HTR-8/SVneo (cell line): ENCODE measurements around the gene ELN.
"Not testable (repeated sequence)": the region's sequence is repeated elsewhere in the genome, so short reads cannot be mapped to it uniquely, and the experiment has no call there.

ENCODE experiments used
- DNase-seq: peaks from one replicate; pipeline ENCODE4 v3.0.0; 2011; ENCODE audit warnings: low spot score, mixed read lengths; ENCODE audit not compliant: insufficient read length
- FAIRE-seq: peaks from 2 replicates; lab custom pipeline; 2011; peaks lifted over from hg19 to GRCh38; lab: Jason Lieb, UNC

The ELN gene

GRCh38 chr7:74027683-74028320 is at the start of gene ELN:
TSS of gene ELN (plus strand) at chr7:74028173. CDS start at chr7:74028188, 15 bp downstream.
- DNase-seq = no peak
- FAIRE-seq = no peak

GRCh38 chr7:73978661-73979563 is 49.1 kb upstream of the ELN start:
- no peak for FAIRE-seq

GRCh38 chr7:73979656-73980055 is 48.3 kb upstream of the ELN start:
- DNase-seq, FAIRE-seq: not testable (repeated sequence)

More at GRCh38 chr7:73978661-73979563, 49.1 kb upstream of the ELN start:
- peak; percentile 29 for DNase-seq

- no peak for FAIRE-seq
- no peak for DNase-seq
Measured at GRCh38 chr7:73980206-73980605, 47.8 kb upstream of the ELN start.

- FAIRE-seq (no peak), DNase-seq (no peak)
Measured at GRCh38 chr7:73981933-73982332, 46.0 kb upstream of the ELN start.

GRCh38 chr7:73983437-73984164 is 44.4 kb upstream of the ELN start:
- FAIRE-seq = no peak

GRCh38 chr7:73984481-73985205 is 43.3 kb upstream of the ELN start:
- no peak for DNase-seq
- no peak for FAIRE-seq

More at GRCh38 chr7:73983437-73984164, 44.4 kb upstream of the ELN start:
- no peak for DNase-seq

GRCh38 chr7:73985737-73986141 is 42.2 kb upstream of the ELN start:
- no peak for DNase-seq
- FAIRE-seq = no peak

GRCh38 chr7:73986158-73986631 is 41.8 kb upstream of the ELN start:
- DNase-seq = no peak

GRCh38 chr7:73987298-73987697 is 40.7 kb upstream of the ELN start:
- FAIRE-seq = no peak

More at GRCh38 chr7:73986158-73986631, 41.8 kb upstream of the ELN start:
- no peak for FAIRE-seq

GRCh38 chr7:73988197-73988596 is 39.8 kb upstream of the ELN start:
- DNase-seq (no peak), FAIRE-seq (no peak)

More at GRCh38 chr7:73987298-73987697, 40.7 kb upstream of the ELN start:
- no peak for DNase-seq

- DNase-seq (no peak), FAIRE-seq (no peak)
Measured at GRCh38 chr7:73991522-73992100, 36.4 kb upstream of the ELN start.

- no peak for FAIRE-seq
- DNase-seq = no peak
Measured at GRCh38 chr7:73992101-73992562, 35.8 kb upstream of the ELN start.

- no peak for FAIRE-seq
- no peak for DNase-seq
Measured at GRCh38 chr7:73994023-73994422, 34.0 kb upstream of the ELN start.

GRCh38 chr7:73994761-73995160 is 33.2 kb upstream of the ELN start:
- FAIRE-seq (no peak), DNase-seq (no peak)

- DNase-seq = no peak
Measured at GRCh38 chr7:73995330-73995729, 32.6 kb upstream of the ELN start.

GRCh38 chr7:73995821-73996511 is 32.0 kb upstream of the ELN start:
- DNase-seq = no peak
- FAIRE-seq = no peak

More at GRCh38 chr7:73995330-73995729, 32.6 kb upstream of the ELN start:
- no peak for FAIRE-seq

GRCh38 chr7:73997056-73997455 is 30.9 kb upstream of the ELN start:
- no peak for DNase-seq
- FAIRE-seq = no peak
